Endodermal cell (in vitro differentiated cells): ENCODE data around the gene SIDT1. TPM values are rescaled to one million over a fixed set of nuclear protein-coding genes. Genes with fewer than 3 reads are reported as not detected.

Experiments used
- DNase-seq: peaks from one replicate; pipeline ENCODE4 v3.0.0-alpha.2; 2017
- H3K27ac ChIP-seq: 2 replicates; pipeline ENCODE4 v1.5.1; 2013; ENCODE audit warnings: mild to moderate bottlenecking, low read depth, low read length, moderate library complexity
- H3K27me3 ChIP-seq: 2 replicates; pipeline ENCODE4 v1.6.1; 2013; ENCODE audit warnings: mild to moderate bottlenecking, low read length, moderate library complexity; ENCODE audit not compliant: insufficient read depth, control insufficient read depth, poor library complexity, severe bottlenecking
- H3K36me3 ChIP-seq: 2 replicates; pipeline ENCODE4 v1.7.0; 2013; ENCODE audit warnings: mild to moderate bottlenecking, low read length, moderate library complexity; ENCODE audit not compliant: control insufficient read depth, insufficient read depth
- H3K4me1 ChIP-seq: one replicate; pipeline ENCODE4 v1.7.0; 2013; ENCODE audit warnings: low read length; ENCODE audit not compliant: control insufficient read depth, insufficient read depth
- H3K4me3 ChIP-seq: 2 replicates; pipeline ENCODE4 v1.5.1; 2013; ENCODE audit warnings: mild to moderate bottlenecking, low read length, moderate library complexity
- H3K9ac ChIP-seq: 2 replicates; pipeline ENCODE4 v1.6.1; 2013; ENCODE audit warnings: mild to moderate bottlenecking, low read length, moderate library complexity; ENCODE audit not compliant: poor library complexity, severe bottlenecking; ENCODE audit errors: extremely low read depth
- H3K9me3 ChIP-seq: 2 replicates; pipeline ENCODE4 v1.6.1; 2013; ENCODE audit warnings: mild to moderate bottlenecking, low read length, moderate library complexity; ENCODE audit not compliant: control insufficient read depth
- H3K27ac Mint-ChIP-seq: 2 replicates; pipeline ENCODE4 v1.8.0; 2020; ENCODE audit warnings: mixed read lengths
- H3K27me3 Mint-ChIP-seq: 2 replicates; pipeline ENCODE4 v1.8.0; 2021; ENCODE audit warnings: mild to moderate bottlenecking, mixed read lengths; ENCODE audit not compliant: insufficient read depth
- H3K36me3 Mint-ChIP-seq: 2 replicates; pipeline ENCODE4 v1.8.0; 2020; ENCODE audit warnings: low read depth, mixed read lengths
- H3K4me1 Mint-ChIP-seq: 2 replicates; pipeline ENCODE4 v1.8.0; 2020; ENCODE audit warnings: mixed read lengths
- H3K4me3 Mint-ChIP-seq: 2 replicates; pipeline ENCODE4 v1.8.0; 2020; ENCODE audit warnings: mild to moderate bottlenecking, moderate library complexity, mixed read lengths
- H3K9me3 Mint-ChIP-seq: 2 replicates; pipeline ENCODE4 v1.8.0; 2020; ENCODE audit warnings: mild to moderate bottlenecking, mixed read lengths
- WGBS, 2 experiments: methylation state at CpG; one replicate each; pipeline versions ENCODE4 v1.1.5 to v1.1.7; 2013; ENCODE audit warnings: missing lambda C conversion rate in 2 of 2, mixed read lengths in 1 of 2; ENCODE audit not compliant: insufficient coverage in 1 of 2, insufficient read length in 1 of 2; 5-methylcytosine and 5-hydroxymethylcytosine counted together
- total RNA-seq, 2 donors: library from RNA; stranded (reverse); fragmentation: NEBNext Ultra II Directional in 1 of 2; extraction: Animal tissue kit (Norgen Biotek cat#: 25700) in 1 of 2; gene quantifications; 2 replicates in 1 of 2; 3 replicates in 1 of 2; pipeline ENCODE4 v1.2.1, GENCODE V29; 2021
- TF ChIP-seq, protein P1 (sequence below): fragments of 200-600 bp; sonication (generic); conservative IDR thresholded peaks from 2 replicates; pipeline ENCODE4 v1.5.0; 2021; ENCODE audit warnings: antibody characterized with exemption, mild to moderate bottlenecking

Gene SIDT1
- total RNA-seq, 2 donors from 2014 or later = not detected

DNA sequence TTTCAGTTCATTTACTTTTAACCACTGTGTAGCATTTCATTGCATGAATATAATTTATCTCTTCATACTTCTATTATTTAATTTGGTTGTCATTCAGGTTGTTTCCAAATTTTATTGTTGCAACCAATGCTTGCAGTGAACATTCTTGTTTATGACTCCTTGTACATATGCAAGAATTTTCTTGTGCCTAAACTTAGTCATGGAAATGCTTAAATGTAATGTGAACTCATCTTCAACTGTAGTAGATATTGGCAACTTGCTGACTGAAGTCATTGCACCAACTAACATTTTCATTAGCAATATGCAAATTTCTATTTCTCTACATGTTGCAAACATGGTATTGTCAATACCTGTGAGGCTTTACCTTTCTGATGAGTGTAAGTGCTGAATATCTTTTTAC lies 26.7 kb downstream of the SIDT1 start:
- no peak overlapping the region for H3K9ac ChIP-seq
- Mint-ChIP-seq H3K4me1 (no peaks in the 10 kb centered on the region), H3K36me3 (no peaks in the 10 kb centered on the region), H3K4me3 (no peak overlapping the region), H3K27me3 (no peaks in the 10 kb centered on the region), H3K27ac (no peak overlapping the region), H3K9me3 (no peaks in the 10 kb centered on the region)
- no peaks in the 10 kb centered on the region for H3K36me3 ChIP-seq
- TF ChIP-seq, protein P1, sequence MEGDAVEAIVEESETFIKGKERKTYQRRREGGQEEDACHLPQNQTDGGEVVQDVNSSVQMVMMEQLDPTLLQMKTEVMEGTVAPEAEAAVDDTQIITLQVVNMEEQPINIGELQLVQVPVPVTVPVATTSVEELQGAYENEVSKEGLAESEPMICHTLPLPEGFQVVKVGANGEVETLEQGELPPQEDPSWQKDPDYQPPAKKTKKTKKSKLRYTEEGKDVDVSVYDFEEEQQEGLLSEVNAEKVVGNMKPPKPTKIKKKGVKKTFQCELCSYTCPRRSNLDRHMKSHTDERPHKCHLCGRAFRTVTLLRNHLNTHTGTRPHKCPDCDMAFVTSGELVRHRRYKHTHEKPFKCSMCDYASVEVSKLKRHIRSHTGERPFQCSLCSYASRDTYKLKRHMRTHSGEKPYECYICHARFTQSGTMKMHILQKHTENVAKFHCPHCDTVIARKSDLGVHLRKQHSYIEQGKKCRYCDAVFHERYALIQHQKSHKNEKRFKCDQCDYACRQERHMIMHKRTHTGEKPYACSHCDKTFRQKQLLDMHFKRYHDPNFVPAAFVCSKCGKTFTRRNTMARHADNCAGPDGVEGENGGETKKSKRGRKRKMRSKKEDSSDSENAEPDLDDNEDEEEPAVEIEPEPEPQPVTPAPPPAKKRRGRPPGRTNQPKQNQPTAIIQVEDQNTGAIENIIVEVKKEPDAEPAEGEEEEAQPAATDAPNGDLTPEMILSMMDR = no peak
- DNase-seq = no peak
- no peaks in the 10 kb centered on the region for H3K27me3 ChIP-seq
- no peak overlapping the region for H3K4me3 ChIP-seq
- no peaks in the 10 kb centered on the region for H3K4me1 ChIP-seq
- no peaks in the 10 kb centered on the region for H3K9me3 ChIP-seq
- no peak overlapping the region for H3K27ac ChIP-seq

DNA sequence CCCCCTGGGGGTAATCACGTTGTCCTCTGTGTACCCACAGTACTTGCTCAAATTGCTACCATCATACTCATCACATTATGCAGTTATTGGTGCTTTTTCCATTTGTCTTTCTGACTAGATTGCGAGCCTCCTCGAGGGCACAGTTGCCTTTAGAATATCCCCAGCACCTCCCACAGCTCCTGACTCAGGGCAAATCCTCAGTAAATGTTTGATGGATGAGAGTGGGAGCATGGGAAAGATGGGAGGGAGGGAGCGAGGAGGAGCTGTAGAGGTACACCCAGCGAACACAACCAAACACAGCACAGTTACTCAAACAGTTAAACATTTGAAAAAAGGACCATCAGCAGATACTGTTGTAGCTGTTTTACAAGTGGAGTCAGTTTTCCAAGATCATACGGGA lies 27.9 kb downstream of the SIDT1 start:
- H3K4me3 ChIP-seq = no peak overlapping the region
- H3K9ac ChIP-seq = no peak overlapping the region
- no peak overlapping the region for H3K27ac ChIP-seq
- no peaks in the 10 kb centered on the region for H3K9me3 ChIP-seq
- DNase-seq = no peak
- Mint-ChIP-seq H3K9me3 (no peaks in the 10 kb centered on the region), H3K27me3 (no peaks in the 10 kb centered on the region), H3K4me1 (no peaks in the 10 kb centered on the region), H3K27ac (no peak overlapping the region), H3K36me3 (no peaks in the 10 kb centered on the region), H3K4me3 (no peak overlapping the region)
- WGBS, 2 experiments = 89 to 94% methylated on average over 1 to 4 of the region's 6 CpGs
- TF ChIP-seq, protein P1 = no peak
- no peaks in the 10 kb centered on the region for H3K27me3 ChIP-seq
- H3K36me3 ChIP-seq = no peaks in the 10 kb centered on the region
- no peaks in the 10 kb centered on the region for H3K4me1 ChIP-seq

DNA sequence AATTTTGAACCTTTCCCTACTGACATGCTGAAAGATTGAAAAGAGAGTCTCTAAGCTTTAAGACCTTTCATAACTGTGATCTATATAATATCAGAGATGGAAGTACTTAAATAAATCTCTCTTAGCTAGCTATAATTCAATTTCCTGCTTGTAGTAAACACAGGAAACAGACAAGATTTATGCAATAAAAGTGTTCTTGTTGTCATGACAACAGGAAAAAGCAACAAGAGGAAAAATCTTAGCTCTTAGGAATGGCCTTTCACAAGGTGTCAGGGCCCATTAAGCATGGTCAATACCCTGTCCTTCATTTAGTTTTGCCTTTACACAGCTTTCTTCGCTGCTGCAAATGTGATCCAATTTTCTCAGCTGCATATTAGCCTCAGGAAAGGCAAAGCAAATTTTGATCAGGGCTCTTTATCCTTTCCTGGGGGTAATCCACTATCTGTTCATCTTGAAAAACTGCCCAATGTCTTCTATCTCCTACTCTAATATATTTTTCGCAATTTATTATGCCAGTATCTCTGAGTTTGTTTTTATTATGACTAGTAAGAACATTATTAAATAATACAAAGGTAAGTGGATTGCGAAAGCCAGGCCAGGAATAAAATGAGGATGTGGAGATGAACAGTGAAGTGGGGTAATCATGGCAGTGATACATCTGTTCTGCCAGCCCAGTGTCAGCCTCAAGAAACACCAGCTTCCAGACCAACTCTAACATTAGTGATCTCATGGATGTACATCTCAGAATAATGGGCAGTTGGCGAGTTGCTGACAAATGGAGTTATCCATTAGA lies 28.7 kb downstream of the SIDT1 start:
- no peaks in the 10 kb centered on the region for H3K27me3 Mint-ChIP-seq
- no peaks in the 10 kb centered on the region for H3K9me3 ChIP-seq
- no peaks in the 10 kb centered on the region for H3K4me1 Mint-ChIP-seq
- H3K27ac ChIP-seq = peak overlapping the region; percentile 47
- no peaks in the 10 kb centered on the region for H3K36me3 Mint-ChIP-seq
- DNase-seq = no peak
- WGBS, 2 experiments = 60 to 82% methylated on average over 2 to 3 of the region's 4 CpGs
- H3K27me3 ChIP-seq = no peaks in the 10 kb centered on the region
- H3K9ac ChIP-seq = no peak overlapping the region
- no peaks in the 10 kb centered on the region for H3K9me3 Mint-ChIP-seq
- H3K27ac Mint-ChIP-seq = no peak overlapping the region
- no peaks in the 10 kb centered on the region for H3K36me3 ChIP-seq
- no peak overlapping the region for H3K4me3 ChIP-seq
- no peak overlapping the region for H3K4me3 Mint-ChIP-seq
- H3K4me1 ChIP-seq = no peaks in the 10 kb centered on the region
- TF ChIP-seq, protein P1 = no peak
